Retinal pigment epithelial cell (primary cell): ENCODE data around the gene OR8B2.
"Not testable (repeated sequence)": the region's sequence is repeated elsewhere in the genome, so short reads cannot be mapped to it uniquely, and the experiment has no call there.

ENCODE experiments used
- DNase-seq: peaks from one replicate; pipeline ENCODE4 v3.0.0-alpha.2; 2010; ENCODE audit warnings: low read depth
- H3K4me3 ChIP-seq: 2 replicates; pipeline ENCODE4 v1.5.1; 2011; ENCODE audit warnings: mild to moderate bottlenecking, low read length, control low read depth, moderate library complexity
- CTCF ChIP-seq: conservative IDR thresholded peaks from 2 replicates; pipeline ENCODE4 v1.5.1; 2011; ENCODE audit warnings: low read depth, low read length, control low read depth, inconsistent platforms

The OR8B2 gene

GRCh38 chr11:124402326-124402922 lies 18.1 kb upstream of the OR8B2 start:
- TF ChIP-seq CTCF: peak; percentile 83
- DNase-seq: peak; percentile 48
- H3K4me3 ChIP-seq: no peak overlapping the region

GRCh38 chr11:124398924-124399323 lies 14.6 kb upstream of the OR8B2 start, which contains the start of gene OR8B3:
OR8B3 (minus strand) TSS chr11:124399024; CDS start chr11:124397351, 1,673 bp downstream.
- TF ChIP-seq CTCF: no peak
- H3K4me3 ChIP-seq: no peak within 1 kb of the TSS
- DNase-seq: no peak

- H3K4me3 ChIP-seq, DNase-seq: not testable (repeated sequence)
Measured at GRCh38 chr11:124396847-124397246, 12.5 kb upstream of the OR8B2 start.

- no peak for TF ChIP-seq CTCF
- no peak for DNase-seq
Measured at GRCh38 chr11:124394408-124394807, 10.1 kb upstream of the OR8B2 start.

GRCh38 chr11:124382857-124383256 lies 1.4 kb downstream of the OR8B2 start:
- H3K4me3 ChIP-seq, DNase-seq: not testable (repeated sequence)

More at GRCh38 chr11:124394408-124394807, 10.1 kb upstream of the OR8B2 start:
- H3K4me3 ChIP-seq: no peak overlapping the region

- DNase-seq: no peak
- no peak for TF ChIP-seq CTCF
- no peak overlapping the region for H3K4me3 ChIP-seq
Measured at GRCh38 chr11:124380585-124380984, 3.7 kb downstream of the OR8B2 start.

GRCh38 chr11:124376280-124376679 lies 8.0 kb downstream of the OR8B2 start:
- TF ChIP-seq CTCF: no peak
- H3K4me3 ChIP-seq: no peak overlapping the region
- no peak for DNase-seq

- no peak for TF ChIP-seq CTCF
- DNase-seq: no peak
- no peak overlapping the region for H3K4me3 ChIP-seq
Measured at GRCh38 chr11:124359566-124359965, 24.7 kb downstream of the OR8B2 start.
